K562 (cell line): ENCODE results near the gene HEMK1. TPM values are rescaled to one million over a fixed set of nuclear protein-coding genes. Genes with fewer than 3 reads are reported as not detected.
A peak's percentile ranks its signal among the peaks of the same experiment; 100 is the strongest.

Source experiments
- DMBX1 ChIP-seq: fragments of 250-450 bp; sonication (Bioruptor Pico); IDR thresholded peaks from 2 replicates; pipeline ENCODE4 v1.8.0; 2022; ENCODE audit warnings: inconsistent platforms, mild to moderate bottlenecking, moderate library complexity, borderline replicate concordance
- MTA3 ChIP-seq: fragments of 450-650 bp; formaldehyde crosslinking; IDR thresholded peaks from 2 replicates; pipeline ENCODE4 v1.6.1; 2017; ENCODE audit warnings: mild to moderate bottlenecking, borderline replicate concordance
- RBFOX2 ChIP-seq: fragments of 200-400 bp; formaldehyde crosslinking; IDR thresholded peaks from 2 replicates; pipeline ENCODE4 v1.6.1; 2017; ENCODE audit warnings: low read depth, mild to moderate bottlenecking, low read length, moderate library complexity
- SMARCE1 ChIP-seq: fragments of 450-650 bp; IDR thresholded peaks from 2 replicates; pipeline ENCODE4 v1.7.1; 2016; ENCODE audit warnings: mild to moderate bottlenecking
- SMC3 ChIP-seq: conservative IDR thresholded peaks from 2 replicates; pipeline ENCODE4 v1.6.1; 2011; ENCODE audit warnings: low read depth, low read length, improper control_type of control experiment; ENCODE audit not compliant: insufficient read depth
- polyA plus RNA-seq, 8 experiments: library from polyadenylated mRNA; depleted of rRNA in 4 of 8; stranded (reverse) in 5 of 8; unstranded in 3 of 8; fragments of >200 nt; fragmentation: Nextera tagmentation in 2 of 8; fragmentation: Illumina TruSeq in 1 of 8; extraction: Ambion mirVana in 2 of 8; extraction: Trizol in 1 of 8; gene quantifications; 2 replicates each; pipeline versions ENCODE4 v1.2.1 to v1.2.3, GENCODE V29; 2011 to 2014; ENCODE audit warnings: inconsistent platforms in 1 of 8, missing spikeins in 1 of 8
- total RNA-seq, 7 experiments: library from RNA; depleted of rRNA in 6 of 7; stranded (reverse); fragments of >200 nt in 6 of 7; fragmentation: Illumina TruSeq in 2 of 7; extraction: Trizol in 2 of 7; gene quantifications; 2 replicates each; pipeline versions ENCODE4 v1.2.1 to v1.2.3, GENCODE V29; 2011 to 2021; ENCODE audit warnings: low replicate concordance in 1 of 7
- TF ChIP-seq, protein P1 (sequence below): fragments of 450-650 bp; conservative IDR thresholded peaks from 2 replicates; pipeline ENCODE4 v1.6.1; 2016; ENCODE audit warnings: missing genetic modification characterization, low read depth, mild to moderate bottlenecking, control low read depth, missing compliant biosample characterization
- TF ChIP-seq, protein P2 (sequence below): fragments of 250-450 bp; sonication (Bioruptor Pico); IDR thresholded peaks from 2 replicates; pipeline ENCODE4 v1.5.1; 2021; ENCODE audit warnings: mild to moderate bottlenecking
- TF ChIP-seq, protein P3 (sequence below): fragments of 250-450 bp; sonication (Bioruptor Pico); IDR thresholded peaks from 2 replicates; pipeline ENCODE4 v1.5.0; 2020; ENCODE audit warnings: mild to moderate bottlenecking, borderline replicate concordance

The HEMK1 gene
- total and polyA plus RNA-seq, 9 of the 15 experiments (the other 6 are each of a cell fraction or from before 2014, with no cell fraction given) = 2.0 to 16.8 (median 11.4) TPM

DNA sequence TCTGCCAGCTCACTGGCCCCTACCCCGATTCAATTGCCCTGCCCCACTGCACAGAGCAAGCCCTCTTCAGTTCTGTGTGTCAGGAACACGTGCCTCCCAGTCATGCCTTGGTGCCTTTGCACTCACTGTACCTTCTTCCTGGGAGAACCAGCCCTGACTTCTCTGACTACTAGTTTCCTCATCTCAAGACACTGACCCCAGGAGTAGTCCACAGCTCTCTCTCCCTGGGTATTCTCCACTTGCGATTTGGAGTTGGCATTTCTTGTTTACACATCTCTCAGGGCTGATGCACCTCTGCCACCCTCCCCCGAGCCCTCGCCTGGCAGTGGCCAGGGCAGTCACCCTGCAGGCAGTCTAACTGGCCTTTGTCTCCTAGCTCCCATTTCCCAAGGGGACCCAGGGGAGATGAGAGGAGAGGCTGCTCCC lies 36.6 kb downstream of the HEMK1 start (continued):
- TF ChIP-seq, protein P1, sequence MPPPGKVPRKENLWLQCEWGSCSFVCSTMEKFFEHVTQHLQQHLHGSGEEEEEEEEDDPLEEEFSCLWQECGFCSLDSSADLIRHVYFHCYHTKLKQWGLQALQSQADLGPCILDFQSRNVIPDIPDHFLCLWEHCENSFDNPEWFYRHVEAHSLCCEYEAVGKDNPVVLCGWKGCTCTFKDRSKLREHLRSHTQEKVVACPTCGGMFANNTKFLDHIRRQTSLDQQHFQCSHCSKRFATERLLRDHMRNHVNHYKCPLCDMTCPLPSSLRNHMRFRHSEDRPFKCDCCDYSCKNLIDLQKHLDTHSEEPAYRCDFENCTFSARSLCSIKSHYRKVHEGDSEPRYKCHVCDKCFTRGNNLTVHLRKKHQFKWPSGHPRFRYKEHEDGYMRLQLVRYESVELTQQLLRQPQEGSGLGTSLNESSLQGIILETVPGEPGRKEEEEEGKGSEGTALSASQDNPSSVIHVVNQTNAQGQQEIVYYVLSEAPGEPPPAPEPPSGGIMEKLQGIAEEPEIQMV (tag) = no peak
- TF ChIP-seq DMBX1 (CRISPR knock-in tag) = no peak
- 0 out of 2 replicates have a peak, but pooled peaks have one; percentile 7 for TF ChIP-seq RBFOX2
- TF ChIP-seq SMARCE1 = no peak
- TF ChIP-seq, protein P2, sequence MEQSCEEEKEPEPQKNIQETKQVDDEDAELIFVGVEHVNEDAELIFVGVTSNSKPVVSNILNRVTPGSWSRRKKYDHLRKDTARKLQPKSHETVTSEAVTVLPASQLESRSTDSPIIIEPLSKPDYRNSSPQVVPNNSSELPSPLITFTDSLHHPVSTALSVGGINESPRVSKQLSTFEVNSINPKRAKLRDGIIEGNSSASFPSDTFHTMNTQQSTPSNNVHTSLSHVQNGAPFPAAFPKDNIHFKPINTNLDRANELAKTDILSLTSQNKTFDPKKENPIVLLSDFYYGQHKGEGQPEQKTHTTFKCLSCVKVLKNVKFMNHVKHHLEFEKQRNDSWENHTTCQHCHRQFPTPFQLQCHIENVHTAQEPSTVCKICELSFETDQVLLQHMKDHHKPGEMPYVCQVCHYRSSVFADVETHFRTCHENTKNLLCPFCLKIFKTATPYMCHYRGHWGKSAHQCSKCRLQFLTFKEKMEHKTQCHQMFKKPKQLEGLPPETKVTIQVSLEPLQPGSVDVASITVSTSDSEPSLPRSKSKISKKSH (CRISPR knock-in tag) = peak; percentile 60; the same call in 1 of the 2 replicates
- TF ChIP-seq, protein P3, sequence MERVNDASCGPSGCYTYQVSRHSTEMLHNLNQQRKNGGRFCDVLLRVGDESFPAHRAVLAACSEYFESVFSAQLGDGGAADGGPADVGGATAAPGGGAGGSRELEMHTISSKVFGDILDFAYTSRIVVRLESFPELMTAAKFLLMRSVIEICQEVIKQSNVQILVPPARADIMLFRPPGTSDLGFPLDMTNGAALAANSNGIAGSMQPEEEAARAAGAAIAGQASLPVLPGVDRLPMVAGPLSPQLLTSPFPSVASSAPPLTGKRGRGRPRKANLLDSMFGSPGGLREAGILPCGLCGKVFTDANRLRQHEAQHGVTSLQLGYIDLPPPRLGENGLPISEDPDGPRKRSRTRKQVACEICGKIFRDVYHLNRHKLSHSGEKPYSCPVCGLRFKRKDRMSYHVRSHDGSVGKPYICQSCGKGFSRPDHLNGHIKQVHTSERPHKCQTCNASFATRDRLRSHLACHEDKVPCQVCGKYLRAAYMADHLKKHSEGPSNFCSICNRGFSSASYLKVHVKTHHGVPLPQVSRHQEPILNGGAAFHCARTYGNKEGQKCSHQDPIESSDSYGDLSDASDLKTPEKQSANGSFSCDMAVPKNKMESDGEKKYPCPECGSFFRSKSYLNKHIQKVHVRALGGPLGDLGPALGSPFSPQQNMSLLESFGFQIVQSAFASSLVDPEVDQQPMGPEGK (CRISPR knock-in tag) = 0 out of 2 replicates have a peak, but pooled peaks have one; percentile 51
- no peak for TF ChIP-seq SMC3
- TF ChIP-seq MTA3 = peak; percentile 49; the same call in 1 of the 2 replicates
